ENCODE results near the gene ZMYND12. TPM values are rescaled to one million over a fixed set of nuclear protein-coding genes. Genes with fewer than 3 reads are reported as not detected.

The ZMYND12 gene
- total and polyA plus RNA-seq, 9 donors = 0.72 to 11.5 (median 3.1) TPM

- intact Hi-C loops (cut with DNase I) = no loop called here
- no peaks in the 10 kb centered on the region for H3K27me3 ChIP-seq
- no peaks in the 10 kb centered on the region for H3K36me3 ChIP-seq
- H3K27ac ChIP-seq = no peak overlapping the region
- TF ChIP-seq EP300 (IDR thresholded peaks at IDR 0.05) (no peak), CTCF (IDR thresholded peaks at IDR 0.05) (no peak), POLR2A (IDR thresholded peaks at IDR 0.05) (no peak)
- no peak overlapping the region for H3K4me3 ChIP-seq
- no peaks in the 10 kb centered on the region for H3K9me3 ChIP-seq
- H3K4me1 ChIP-seq (ENCODE audit: insufficient read depth) = no peaks in the 10 kb centered on the region
- no peak for DNase-seq
- 98 to 100% (median 100%) methylated on average over 1 of the region's 1 CpG for WGBS, 3 donors
Measured at GRCh38 chr1:42403880-42404400, 51.9 kb downstream of the ZMYND12 start.

GRCh38 chr1:42399315-42400100 lies 56.3 kb downstream of the ZMYND12 start:
- Histone ChIP-seq H3K36me3 (no peaks in the 10 kb centered on the region), H3K9me3 (no peaks in the 10 kb centered on the region), H3K4me3 (no peak overlapping the region), H3K27me3 (no peaks in the 10 kb centered on the region), H3K4me1 (ENCODE audit: insufficient read depth) (no peaks in the 10 kb centered on the region), H3K27ac (no peak overlapping the region)
- TF ChIP-seq EP300 (IDR thresholded peaks at IDR 0.05) (no peak), CTCF (IDR thresholded peaks at IDR 0.05) (no peak), POLR2A (IDR thresholded peaks at IDR 0.05) (no peak)
- WGBS, 3 donors = 76 to 84% (median 83%) methylated on average over 10 of the region's 10 CpGs
- DNase-seq = no peak
- intact Hi-C loops (cut with DNase I) = no loop called here

- no peaks in the 10 kb centered on the region for H3K27me3 ChIP-seq
- DNase-seq = no peak
- no peak for TF ChIP-seq POLR2A (IDR thresholded peaks at IDR 0.05)
- no peak for TF ChIP-seq EP300 (IDR thresholded peaks at IDR 0.05)
- no peak for TF ChIP-seq CTCF (IDR thresholded peaks at IDR 0.05)
- no peak overlapping the region for H3K27ac ChIP-seq
- H3K4me3 ChIP-seq = no peak overlapping the region
- H3K4me1 ChIP-seq (ENCODE audit: insufficient read depth) = no peaks in the 10 kb centered on the region
- intact Hi-C loops (cut with DNase I) = no loop called here
- no peaks in the 10 kb centered on the region for H3K9me3 ChIP-seq
- 59 to 77% (median 70%) methylated on average over 2 of the region's 2 CpGs for WGBS, 3 donors
- H3K36me3 ChIP-seq = no peaks in the 10 kb centered on the region
Measured at GRCh38 chr1:42392967-42393848, 62.6 kb downstream of the ZMYND12 start.

GRCh38 chr1:42392255-42392654 lies 63.6 kb downstream of the ZMYND12 start:
- DNase-seq = no peak
- TF ChIP-seq EP300 (IDR thresholded peaks at IDR 0.05) = no peak
- no peak for TF ChIP-seq CTCF (IDR thresholded peaks at IDR 0.05)
- no peak for TF ChIP-seq POLR2A (IDR thresholded peaks at IDR 0.05)
- Histone ChIP-seq H3K4me3 (no peak overlapping the region), H3K4me1 (ENCODE audit: insufficient read depth) (no peaks in the 10 kb centered on the region), H3K27me3 (no peaks in the 10 kb centered on the region), H3K27ac (no peak overlapping the region), H3K36me3 (no peaks in the 10 kb centered on the region), H3K9me3 (no peaks in the 10 kb centered on the region)
- WGBS, 3 donors = 60 to 63% (median 61%) methylated on average over 2 of the region's 2 CpGs
- intact Hi-C loops (cut with DNase I) = no loop called here

Data from ovary (tissue), 9 donors.